Measurements from ENCODE around the gene KRCC1. TPM values are rescaled to one million over a fixed set of nuclear protein-coding genes. Genes with fewer than 3 reads are reported as not detected.

Gene KRCC1
- polyA plus RNA-seq, 2 of the 4 experiments (the other 2 are of a cell fraction) = 16.2 to 49.0 TPM

- H3K9me3 ChIP-seq = no peaks in the 10 kb centered on the region
- ChIA-PET CTCF (interaction anchor here (1.7 to 2.2 kb wide), 2 partner anchors 39 to 92 kb away, joined by 5 to 16 read pairs; no protein-coding TSS in a partner anchor), POLR2A (no interaction called here)
- 31% methylated on average over 5 of the region's 5 CpGs for WGBS (ENCODE audit: missing lambda C conversion rate)
- FAIRE-seq (no peak), DNase-seq (ENCODE audit: low read depth in 1 of 2, low spot score in 1 of 2) (peak; percentile 12 to 37), ATAC-seq (peak in 1 of 2 experiments; percentile 72; a peak in 3 of 6 replicates)
- H3K27ac ChIP-seq = no peak overlapping the region
- no peak overlapping the region for H3K4me3 ChIP-seq
- no peaks in the 10 kb centered on the region for H3K4me1 ChIP-seq
- TF ChIP-seq SMC3 (IDR thresholded peaks at IDR 0.05) = no peak
- TF ChIP-seq RFX5 (IDR thresholded peaks at IDR 0.05) = no peak
- no peak for TF ChIP-seq CHD4 (IDR thresholded peaks at IDR 0.05; ENCODE audit: borderline replicate concordance)
- TF ChIP-seq, protein P1, sequence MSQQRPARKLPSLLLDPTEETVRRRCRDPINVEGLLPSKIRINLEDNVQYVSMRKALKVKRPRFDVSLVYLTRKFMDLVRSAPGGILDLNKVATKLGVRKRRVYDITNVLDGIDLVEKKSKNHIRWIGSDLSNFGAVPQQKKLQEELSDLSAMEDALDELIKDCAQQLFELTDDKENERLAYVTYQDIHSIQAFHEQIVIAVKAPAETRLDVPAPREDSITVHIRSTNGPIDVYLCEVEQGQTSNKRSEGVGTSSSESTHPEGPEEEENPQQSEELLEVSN (IDR thresholded peaks at IDR 0.05; ENCODE audit: borderline replicate concordance, low read depth) = no peak
- no peak for TF ChIP-seq JUNB (IDR thresholded peaks at IDR 0.05)
- no peak for TF ChIP-seq ZNF302 (CRISPR knock-in tag; IDR thresholded peaks at IDR 0.05)
- no peak for TF ChIP-seq RNF2 (IDR thresholded peaks at IDR 0.05; ENCODE audit: borderline replicate concordance, low read depth)
- TF ChIP-seq ATOH8 (CRISPR knock-in tag; IDR thresholded peaks at IDR 0.05; ENCODE audit: low read depth) = no peak
- TF ChIP-seq MAZ (IDR thresholded peaks at IDR 0.05; ENCODE audit: borderline replicate concordance, low read depth, low read length) = no peak
- no peak for TF ChIP-seq CEBPB (IDR thresholded peaks at IDR 0.05)
- TF ChIP-seq ESRRA (IDR thresholded peaks at IDR 0.05; ENCODE audit: borderline replicate concordance, low read length) = no peak
- no peak for TF ChIP-seq FOSB (CRISPR knock-in tag; IDR thresholded peaks at IDR 0.05)
- no peak for TF ChIP-seq HDAC2 (IDR thresholded peaks at IDR 0.05)
- no peak for TF ChIP-seq MAFK (IDR thresholded peaks at IDR 0.05; ENCODE audit: partially characterized antibody)
- TF ChIP-seq FOXS1 (CRISPR knock-in tag; IDR thresholded peaks at IDR 0.05) = no peak
- TF ChIP-seq CBX8 (IDR thresholded peaks at IDR 0.05) = no peak
- TF ChIP-seq EP300 (IDR thresholded peaks at IDR 0.05) = no peak
- no peak for TF ChIP-seq ELK1 (IDR thresholded peaks at IDR 0.05; ENCODE audit: low read depth, low read length)
- no peak for TF ChIP-seq ZSCAN20 (CRISPR knock-in tag; IDR thresholded peaks at IDR 0.05)
- H3K4me2 ChIP-seq = no peak overlapping the region
These were observed 44.4 kb upstream of the KRCC1 start for GRCh38 chr2:88099798-88100488.

DNA sequence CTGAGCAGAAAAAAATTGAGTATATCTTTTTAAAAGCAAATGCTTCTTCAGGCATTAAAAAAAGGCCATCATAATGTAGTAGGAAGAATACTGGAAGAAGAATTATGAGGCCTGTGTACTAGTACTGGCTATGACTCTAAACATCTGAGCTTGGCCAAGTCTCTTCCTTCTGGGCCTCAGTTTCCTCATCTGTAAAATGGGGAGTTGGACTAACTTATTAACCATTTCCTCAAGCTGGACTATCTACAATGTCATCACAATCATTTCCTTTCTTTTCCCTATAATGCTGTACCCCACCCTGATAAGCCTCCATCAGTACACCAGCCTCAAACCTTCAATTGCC is 42.9 kb upstream of the KRCC1 start:
- POLR2A ChIA-PET = no interaction called here
- FAIRE-seq (no peak), ATAC-seq (no peak), DNase-seq (ENCODE audit: low read depth in 1 of 2, low spot score in 1 of 2) (no peak)
- Histone ChIP-seq H3K4me1 (no peaks in the 10 kb centered on the region), H3K9me3 (no peaks in the 10 kb centered on the region), H3K4me2 (no peak overlapping the region), H3K4me3 (no peak overlapping the region), H3K27ac (no peak overlapping the region)
- CTCF ChIA-PET = interaction anchor here (0.8 to 1.8 kb wide), 2 partner anchors 38 to 62 kb away, joined by 3 to 8 read pairs; no protein-coding TSS in a partner anchor
- TF ChIP-seq ZSCAN20 (CRISPR knock-in tag; IDR thresholded peaks at IDR 0.05) = no peak
- TF ChIP-seq, protein P2, sequence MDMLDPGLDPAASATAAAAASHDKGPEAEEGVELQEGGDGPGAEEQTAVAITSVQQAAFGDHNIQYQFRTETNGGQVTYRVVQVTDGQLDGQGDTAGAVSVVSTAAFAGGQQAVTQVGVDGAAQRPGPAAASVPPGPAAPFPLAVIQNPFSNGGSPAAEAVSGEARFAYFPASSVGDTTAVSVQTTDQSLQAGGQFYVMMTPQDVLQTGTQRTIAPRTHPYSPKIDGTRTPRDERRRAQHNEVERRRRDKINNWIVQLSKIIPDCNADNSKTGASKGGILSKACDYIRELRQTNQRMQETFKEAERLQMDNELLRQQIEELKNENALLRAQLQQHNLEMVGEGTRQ (IDR thresholded peaks at IDR 0.05) = no peak
- TF ChIP-seq, protein P3, sequence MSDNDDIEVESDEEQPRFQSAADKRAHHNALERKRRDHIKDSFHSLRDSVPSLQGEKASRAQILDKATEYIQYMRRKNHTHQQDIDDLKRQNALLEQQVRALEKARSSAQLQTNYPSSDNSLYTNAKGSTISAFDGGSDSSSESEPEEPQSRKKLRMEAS (IDR thresholded peaks at IDR 0.05) = no peak
- no peak for TF ChIP-seq MYC (IDR thresholded peaks at IDR 0.05; ENCODE audit: borderline replicate concordance, low read length)
- no peak for TF ChIP-seq ATOH8 (CRISPR knock-in tag; IDR thresholded peaks at IDR 0.05; ENCODE audit: low read depth)
- TF ChIP-seq JUNB (IDR thresholded peaks at IDR 0.05) = no peak
- no peak for TF ChIP-seq CBX8 (IDR thresholded peaks at IDR 0.05)
- TF ChIP-seq ELK1 (IDR thresholded peaks at IDR 0.05; ENCODE audit: low read depth, low read length) = no peak
- no peak for TF ChIP-seq EHF (CRISPR knock-in tag; IDR thresholded peaks at IDR 0.05)
- TF ChIP-seq SREBF2 (IDR thresholded peaks at IDR 0.05) = no peak
- TF ChIP-seq, protein P4, sequence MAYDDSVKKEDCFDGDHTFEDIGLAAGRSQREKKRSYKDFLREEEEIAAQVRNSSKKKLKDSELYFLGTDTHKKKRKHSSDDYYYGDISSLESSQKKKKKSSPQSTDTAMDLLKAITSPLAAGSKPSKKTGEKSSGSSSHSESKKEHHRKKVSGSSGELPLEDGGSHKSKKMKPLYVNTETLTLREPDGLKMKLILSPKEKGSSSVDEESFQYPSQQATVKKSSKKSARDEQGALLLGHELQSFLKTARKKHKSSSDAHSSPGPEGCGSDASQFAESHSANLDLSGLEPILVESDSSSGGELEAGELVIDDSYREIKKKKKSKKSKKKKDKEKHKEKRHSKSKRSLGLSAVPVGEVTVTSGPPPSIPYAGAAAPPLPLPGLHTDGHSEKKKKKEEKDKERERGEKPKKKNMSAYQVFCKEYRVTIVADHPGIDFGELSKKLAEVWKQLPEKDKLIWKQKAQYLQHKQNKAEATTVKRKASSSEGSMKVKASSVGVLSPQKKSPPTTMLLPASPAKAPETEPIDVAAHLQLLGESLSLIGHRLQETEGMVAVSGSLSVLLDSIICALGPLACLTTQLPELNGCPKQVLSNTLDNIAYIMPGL (CRISPR knock-in tag; IDR thresholded peaks at IDR 0.05; ENCODE audit: borderline replicate concordance) = no peak
- TF ChIP-seq RNF2 (IDR thresholded peaks at IDR 0.05; ENCODE audit: borderline replicate concordance, low read depth) = no peak
- no peak for TF ChIP-seq RFX5 (IDR thresholded peaks at IDR 0.05)
- TF ChIP-seq POLR2AphosphoS2 (conservative IDR thresholded peaks at IDR 0.05; ENCODE audit: low read length) = no peak
- TF ChIP-seq, protein P5, sequence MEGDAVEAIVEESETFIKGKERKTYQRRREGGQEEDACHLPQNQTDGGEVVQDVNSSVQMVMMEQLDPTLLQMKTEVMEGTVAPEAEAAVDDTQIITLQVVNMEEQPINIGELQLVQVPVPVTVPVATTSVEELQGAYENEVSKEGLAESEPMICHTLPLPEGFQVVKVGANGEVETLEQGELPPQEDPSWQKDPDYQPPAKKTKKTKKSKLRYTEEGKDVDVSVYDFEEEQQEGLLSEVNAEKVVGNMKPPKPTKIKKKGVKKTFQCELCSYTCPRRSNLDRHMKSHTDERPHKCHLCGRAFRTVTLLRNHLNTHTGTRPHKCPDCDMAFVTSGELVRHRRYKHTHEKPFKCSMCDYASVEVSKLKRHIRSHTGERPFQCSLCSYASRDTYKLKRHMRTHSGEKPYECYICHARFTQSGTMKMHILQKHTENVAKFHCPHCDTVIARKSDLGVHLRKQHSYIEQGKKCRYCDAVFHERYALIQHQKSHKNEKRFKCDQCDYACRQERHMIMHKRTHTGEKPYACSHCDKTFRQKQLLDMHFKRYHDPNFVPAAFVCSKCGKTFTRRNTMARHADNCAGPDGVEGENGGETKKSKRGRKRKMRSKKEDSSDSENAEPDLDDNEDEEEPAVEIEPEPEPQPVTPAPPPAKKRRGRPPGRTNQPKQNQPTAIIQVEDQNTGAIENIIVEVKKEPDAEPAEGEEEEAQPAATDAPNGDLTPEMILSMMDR (IDR thresholded peaks at IDR 0.05) = no peak
- TF ChIP-seq CHD4 (IDR thresholded peaks at IDR 0.05; ENCODE audit: borderline replicate concordance) = no peak

Data from A549 (cell line).